Activated CD4-positive, alpha-beta T cell treated with anti-CD3 and anti-CD28 coated beads for 36 hours (primary cell): ENCODE data around the gene ESPNL. TPM values are rescaled to one million over a fixed set of nuclear protein-coding genes. Genes with fewer than 3 reads are reported as not detected.

Source experiments
- ATAC-seq: fragments of 200-7000 bp; cut with Tn5 transposase; one replicate; pipeline ENCODE4 v1.10.0; 2021; ENCODE audit warnings: mild to moderate bottlenecking, moderate library complexity
- CTCF ChIA-PET: fragments of 350-600 bp; sonication (Branson Sonifier 250); formaldehyde crosslinking; loops from one replicate; lab custom pipeline; 2021; ENCODE audit warnings: antibody characterized with exemption; lab: Charles Lee
- POLR2A ChIA-PET: fragments of 350-600 bp; sonication (Branson Sonifier 250); formaldehyde crosslinking; loops from one replicate; lab custom pipeline; 2021; ENCODE audit warnings: antibody characterized with exemption, inconsistent platforms; lab: Charles Lee
- DNase-seq: peaks from one replicate; pipeline ENCODE4 v3.0.0-alpha.2; 2020
- H3K27ac Mint-ChIP-seq: one replicate; pipeline ENCODE4 v1.8.0; 2021; ENCODE audit warnings: mixed read lengths
- H3K27me3 Mint-ChIP-seq: one replicate; pipeline ENCODE4 v1.8.0; 2021; ENCODE audit warnings: mixed read lengths
- H3K36me3 Mint-ChIP-seq: one replicate; pipeline ENCODE4 v1.8.0; 2021; ENCODE audit warnings: low read depth, mixed read lengths
- H3K4me1 Mint-ChIP-seq: one replicate; pipeline ENCODE4 v1.8.0; 2021; ENCODE audit warnings: mixed read lengths
- H3K4me3 Mint-ChIP-seq: one replicate; pipeline ENCODE4 v1.8.0; 2021; ENCODE audit warnings: mild to moderate bottlenecking, moderate library complexity, mixed read lengths
- H3K9me3 Mint-ChIP-seq: one replicate; pipeline ENCODE4 v1.8.0; 2021; ENCODE audit warnings: low read depth, mixed read lengths
- intact Hi-C, 2 experiments: fragments of 100-400 bp; cut with DNase I in 1 of 2; cut with micrococcal nuclease in 1 of 2; formaldehyde crosslinking; loops; one replicate each; pipeline versions ENCODE4 v1.14.2 to v1.15.1; 2022 to 2024; cut with DNase I, micrococcal nuclease
- total RNA-seq, 2 experiments: library from RNA; stranded (reverse); gene quantifications; one replicate each; pipeline ENCODE4 v1.2.3, GENCODE V29; 2021

Gene ESPNL
- total RNA-seq, 2 experiments from 2014 or later = 0.16 to 0.21 TPM

GRCh38 chr2:238079874-238080327, 20.2 kb upstream of the ESPNL start:
- no peak overlapping the region for H3K27ac Mint-ChIP-seq
- ATAC-seq = no peak
- peaks cover 76% of the 10 kb centered on the region for H3K36me3 Mint-ChIP-seq
- ChIA-PET POLR2A (no interaction called here), CTCF (no interaction called here)
- intact Hi-C loops = no loop called here
- no peaks in the 10 kb centered on the region for H3K4me1 Mint-ChIP-seq
- no peaks in the 10 kb centered on the region for H3K9me3 Mint-ChIP-seq
- no peaks in the 10 kb centered on the region for H3K27me3 Mint-ChIP-seq
- no peak overlapping the region for H3K4me3 Mint-ChIP-seq
- DNase-seq = no peak

- Mint-ChIP-seq H3K4me3 (no peak overlapping the region), H3K27me3 (no peaks in the 10 kb centered on the region), H3K36me3 (peaks cover 75% of the 10 kb centered on the region), H3K4me1 (no peaks in the 10 kb centered on the region), H3K27ac (no peak overlapping the region), H3K9me3 (no peaks in the 10 kb centered on the region)
- CTCF ChIA-PET = interaction anchor here (0.6 kb wide), 1 partner anchor 80 kb away, joined by 4 read pairs; no protein-coding TSS in a partner anchor
- POLR2A ChIA-PET = no interaction called here
- intact Hi-C loops = no loop called here
- DNase-seq = no peak
- no peak for ATAC-seq
These were observed 19.6 kb upstream of the ESPNL start for GRCh38 chr2:238080518-238080917.

DNA sequence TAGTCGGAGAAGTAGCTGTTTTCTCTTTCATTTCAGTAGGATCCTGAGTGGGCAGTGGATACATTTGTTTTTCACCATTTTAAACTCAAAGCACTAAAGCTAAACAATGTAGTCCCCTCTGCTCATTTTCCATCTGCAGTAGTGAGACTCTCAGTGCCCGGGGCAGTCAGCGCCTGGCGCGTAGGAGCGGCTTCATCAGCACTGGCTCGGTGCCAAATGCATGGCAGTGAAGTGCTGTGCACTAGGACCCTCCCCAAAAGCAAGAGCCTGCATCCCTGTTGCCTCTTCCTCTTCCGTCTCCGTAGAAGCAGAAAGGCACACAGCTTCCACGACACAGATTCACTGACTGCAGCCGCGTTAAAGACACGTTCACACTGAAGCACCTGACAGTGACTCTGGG, 19.0 kb upstream of the ESPNL start:
- ChIA-PET POLR2A (no interaction called here), CTCF (no interaction called here)
- Mint-ChIP-seq H3K9me3 (no peaks in the 10 kb centered on the region), H3K4me3 (no peak overlapping the region), H3K36me3 (peaks cover 76% of the 10 kb centered on the region), H3K27ac (no peak overlapping the region), H3K4me1 (no peaks in the 10 kb centered on the region), H3K27me3 (no peaks in the 10 kb centered on the region)
- intact Hi-C loops = no loop called here
- no peak for ATAC-seq
- no peak for DNase-seq

DNA sequence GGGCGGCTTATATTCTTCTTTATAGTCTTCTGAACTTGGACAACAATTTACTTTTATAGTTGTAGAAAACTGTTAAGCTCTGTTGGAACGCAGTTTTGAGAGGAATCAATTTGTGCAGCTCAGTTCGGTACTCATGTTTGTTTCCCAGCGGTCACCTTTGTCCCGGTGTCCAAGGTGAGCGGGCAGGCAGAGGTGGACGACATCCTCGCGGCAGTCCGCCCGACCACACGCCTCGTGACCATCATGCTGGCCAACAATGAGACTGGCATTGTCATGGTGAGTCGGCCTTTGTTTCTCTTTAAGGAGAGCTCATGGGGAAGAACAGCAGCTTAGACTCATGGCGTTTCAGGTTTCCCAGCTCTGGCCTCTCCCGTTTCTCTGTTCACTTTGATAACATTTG, 18.6 kb upstream of the ESPNL start:
- Mint-ChIP-seq H3K36me3 (peaks cover 74% of the 10 kb centered on the region), H3K4me1 (no peaks in the 10 kb centered on the region), H3K27ac (no peak overlapping the region), H3K27me3 (no peaks in the 10 kb centered on the region), H3K4me3 (no peak overlapping the region), H3K9me3 (no peaks in the 10 kb centered on the region)
- ChIA-PET CTCF (no interaction called here), POLR2A (no interaction called here)
- ATAC-seq (no peak), DNase-seq (no peak)
- intact Hi-C loops = no loop called here

DNA sequence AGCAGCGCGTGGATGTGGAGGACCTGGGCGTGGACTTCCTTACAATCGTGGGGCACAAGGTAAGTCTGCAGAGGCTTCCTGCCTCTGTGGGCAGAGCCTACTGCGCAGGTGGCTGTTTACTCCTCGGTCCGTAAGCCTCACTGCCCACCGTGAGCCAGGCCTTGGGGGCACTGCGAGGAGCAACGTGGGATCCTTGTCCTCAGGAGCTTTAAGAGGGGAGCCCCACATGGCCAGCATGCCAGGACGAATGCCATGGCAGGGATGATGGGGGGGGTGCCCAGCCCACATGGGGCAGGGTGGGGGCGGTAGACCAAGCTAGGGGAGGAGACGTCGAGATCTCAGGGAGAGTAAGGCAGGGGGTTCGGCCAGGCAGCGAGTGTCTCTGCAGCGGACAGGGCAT, 18.0 kb upstream of the ESPNL start:
- intact Hi-C loops = no loop called here
- Mint-ChIP-seq H3K9me3 (no peaks in the 10 kb centered on the region), H3K36me3 (peaks cover 74% of the 10 kb centered on the region), H3K27me3 (no peaks in the 10 kb centered on the region), H3K4me1 (no peaks in the 10 kb centered on the region), H3K4me3 (no peak overlapping the region), H3K27ac (no peak overlapping the region)
- CTCF ChIA-PET = no interaction called here
- POLR2A ChIA-PET = no interaction called here
- DNase-seq (no peak), ATAC-seq (no peak)

DNA sequence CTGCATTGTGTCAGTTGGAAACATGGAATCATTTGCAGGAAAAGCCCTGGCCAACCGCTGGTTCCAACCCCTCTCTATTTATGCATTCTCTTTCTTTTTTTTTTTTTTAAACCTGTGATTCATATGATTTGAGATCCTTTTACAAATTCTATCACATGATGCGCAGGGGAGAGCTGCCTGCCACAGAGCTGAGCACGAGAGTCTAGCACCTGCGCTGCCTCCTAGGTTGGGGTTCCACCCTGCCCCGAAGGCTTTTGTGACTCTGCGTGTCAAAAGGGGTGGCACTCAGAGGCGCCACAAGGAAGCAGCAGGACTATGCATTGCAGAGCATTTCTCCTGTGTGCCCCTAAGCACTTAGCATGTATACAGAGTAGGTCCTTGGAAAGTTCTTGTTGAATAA, 17.3 kb upstream of the ESPNL start:
- no peak for ATAC-seq
- Mint-ChIP-seq H3K27me3 (no peaks in the 10 kb centered on the region), H3K9me3 (no peaks in the 10 kb centered on the region), H3K36me3 (peaks cover 74% of the 10 kb centered on the region), H3K27ac (no peak overlapping the region), H3K4me1 (no peaks in the 10 kb centered on the region), H3K4me3 (no peak overlapping the region)
- POLR2A ChIA-PET = no interaction called here
- intact Hi-C loops = no loop called here
- no peak for DNase-seq
- CTCF ChIA-PET = no interaction called here

- intact Hi-C loops = no loop called here
- H3K9me3 Mint-ChIP-seq = no peaks in the 10 kb centered on the region
- no peaks in the 10 kb centered on the region for H3K27me3 Mint-ChIP-seq
- no peaks in the 10 kb centered on the region for H3K4me1 Mint-ChIP-seq
- no peak overlapping the region for H3K4me3 Mint-ChIP-seq
- DNase-seq (no peak), ATAC-seq (no peak)
- H3K27ac Mint-ChIP-seq = no peak overlapping the region
- ChIA-PET POLR2A (no interaction called here), CTCF (no interaction called here)
- peaks cover 74% of the 10 kb centered on the region for H3K36me3 Mint-ChIP-seq
These were observed 16.2 kb upstream of the ESPNL start for GRCh38 chr2:238083919-238084318.

DNA sequence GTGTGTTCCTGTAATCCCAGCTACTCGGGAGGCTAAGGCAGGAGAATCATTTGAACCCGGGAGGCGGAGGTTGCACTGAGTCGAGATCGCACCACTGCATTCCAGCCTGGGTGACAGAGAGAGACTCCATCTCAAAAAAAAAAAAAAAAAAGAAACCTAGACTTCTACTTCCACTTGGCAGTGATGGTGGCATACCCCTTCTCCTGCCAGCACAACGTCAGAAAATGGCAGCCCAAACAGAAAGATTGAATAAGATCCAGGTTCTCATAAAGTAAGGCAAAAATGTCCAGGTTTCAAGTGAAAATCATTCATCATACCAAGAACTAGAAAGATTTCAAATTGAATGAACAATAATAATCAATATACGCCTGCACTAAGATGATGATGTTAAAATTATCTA, 15.4 kb upstream of the ESPNL start:
- H3K36me3 Mint-ChIP-seq = peaks cover 72% of the 10 kb centered on the region
- ChIA-PET CTCF (no interaction called here), POLR2A (no interaction called here)
- no peak for ATAC-seq
- no peak overlapping the region for H3K4me3 Mint-ChIP-seq
- H3K9me3 Mint-ChIP-seq = no peaks in the 10 kb centered on the region
- H3K27ac Mint-ChIP-seq = peak overlapping the region; percentile 74
- DNase-seq = no peak
- H3K4me1 Mint-ChIP-seq = no peaks in the 10 kb centered on the region
- intact Hi-C loops = no loop called here
- no peaks in the 10 kb centered on the region for H3K27me3 Mint-ChIP-seq

DNA sequence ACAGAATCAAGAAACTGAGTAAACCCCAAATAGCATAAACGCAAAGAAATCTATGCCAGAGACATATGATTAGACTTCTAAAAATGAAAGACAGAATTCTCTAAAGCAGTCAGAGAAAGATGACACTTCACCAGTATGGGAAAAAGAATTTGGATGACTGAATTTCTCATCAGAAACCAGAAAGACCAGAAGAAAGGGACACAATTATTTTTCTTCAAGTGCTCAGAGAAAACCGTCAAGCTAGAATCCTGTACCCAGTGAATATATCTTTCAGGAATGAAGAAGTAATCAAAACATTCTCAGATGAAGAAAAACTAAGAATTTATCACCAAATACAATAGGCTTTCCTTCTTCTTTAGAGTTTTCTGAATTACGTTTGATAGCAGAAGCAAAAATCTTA, 14.2 kb upstream of the ESPNL start:
- DNase-seq = no peak
- no peak overlapping the region for H3K4me3 Mint-ChIP-seq
- peaks cover 67% of the 10 kb centered on the region for H3K36me3 Mint-ChIP-seq
- ATAC-seq = no peak
- POLR2A ChIA-PET = interaction anchor here (0.7 kb wide), 1 partner anchor 490 kb away, joined by 3 read pairs; no protein-coding TSS in a partner anchor
- intact Hi-C loops = no loop called here
- no peaks in the 10 kb centered on the region for H3K4me1 Mint-ChIP-seq
- CTCF ChIA-PET = interaction anchor here (0.9 kb wide), 1 partner anchor 46 kb away, joined by 3 read pairs; no protein-coding TSS in a partner anchor
- H3K9me3 Mint-ChIP-seq = no peaks in the 10 kb centered on the region
- no peak overlapping the region for H3K27ac Mint-ChIP-seq
- H3K27me3 Mint-ChIP-seq = no peaks in the 10 kb centered on the region

DNA sequence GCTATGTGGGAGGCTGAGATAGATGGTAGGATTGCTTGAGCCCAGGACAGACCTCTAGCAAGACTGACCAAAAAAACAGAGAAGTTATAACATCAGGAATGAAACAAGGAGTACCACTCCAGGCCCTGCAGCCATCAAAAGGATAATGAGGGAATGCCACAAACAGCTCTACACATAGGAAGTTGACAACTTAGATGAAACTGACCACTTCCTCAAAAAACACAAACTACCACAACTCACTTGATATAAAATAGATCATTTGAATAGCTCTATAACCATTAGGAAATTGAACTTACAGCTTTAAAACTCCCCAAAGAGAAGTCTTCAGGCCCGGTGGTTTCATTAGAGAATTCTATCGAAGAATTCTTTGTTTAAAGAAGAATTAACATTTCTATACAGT, 12.9 kb upstream of the ESPNL start:
- H3K9me3 Mint-ChIP-seq = no peaks in the 10 kb centered on the region
- ChIA-PET CTCF (interaction anchor here (1.2 kb wide), 1 partner anchor 12 kb away, joined by 6 read pairs; no protein-coding TSS in a partner anchor), POLR2A (no interaction called here)
- H3K27ac Mint-ChIP-seq = no peak overlapping the region
- ATAC-seq = no peak
- no peak overlapping the region for H3K4me3 Mint-ChIP-seq
- no peaks in the 10 kb centered on the region for H3K27me3 Mint-ChIP-seq
- H3K4me1 Mint-ChIP-seq = no peaks in the 10 kb centered on the region
- peaks cover 55% of the 10 kb centered on the region for H3K36me3 Mint-ChIP-seq
- DNase-seq = no peak
- intact Hi-C loops = no loop called here

DNA sequence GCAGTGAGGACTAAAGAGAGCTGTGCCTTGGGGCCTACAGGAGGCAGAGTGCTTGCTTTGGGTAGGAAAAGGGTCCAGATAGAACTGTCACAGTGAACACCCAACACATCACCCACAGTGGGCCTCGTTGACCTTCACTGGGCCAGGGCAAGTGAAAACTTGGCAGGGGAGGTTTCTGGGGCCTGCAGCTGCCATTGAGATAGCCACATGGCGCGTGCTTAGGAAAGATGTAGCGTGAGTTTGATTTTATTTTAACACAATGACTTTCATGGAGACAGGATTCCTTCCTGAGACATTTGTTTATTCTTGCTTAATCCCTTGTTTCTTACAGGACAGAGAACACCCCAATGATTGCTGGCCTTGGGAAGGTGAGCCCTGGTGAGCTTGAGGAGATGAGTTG, 9.3 kb upstream of the ESPNL start:
- ATAC-seq (no peak), DNase-seq (no peak)
- POLR2A ChIA-PET = interaction anchor here (0.6 kb wide), 1 partner anchor 21 kb away, joined by 3 read pairs; no protein-coding TSS in a partner anchor
- Mint-ChIP-seq H3K27ac (no peak overlapping the region), H3K4me3 (no peak overlapping the region), H3K9me3 (no peaks in the 10 kb centered on the region), H3K27me3 (no peaks in the 10 kb centered on the region), H3K4me1 (no peaks in the 10 kb centered on the region), H3K36me3 (peaks cover 37% of the 10 kb centered on the region)
- CTCF ChIA-PET = interaction anchor here (0.6 kb wide), 1 partner anchor 137 kb away, joined by 3 read pairs; no protein-coding TSS in a partner anchor
- intact Hi-C loops = no loop called here

DNA sequence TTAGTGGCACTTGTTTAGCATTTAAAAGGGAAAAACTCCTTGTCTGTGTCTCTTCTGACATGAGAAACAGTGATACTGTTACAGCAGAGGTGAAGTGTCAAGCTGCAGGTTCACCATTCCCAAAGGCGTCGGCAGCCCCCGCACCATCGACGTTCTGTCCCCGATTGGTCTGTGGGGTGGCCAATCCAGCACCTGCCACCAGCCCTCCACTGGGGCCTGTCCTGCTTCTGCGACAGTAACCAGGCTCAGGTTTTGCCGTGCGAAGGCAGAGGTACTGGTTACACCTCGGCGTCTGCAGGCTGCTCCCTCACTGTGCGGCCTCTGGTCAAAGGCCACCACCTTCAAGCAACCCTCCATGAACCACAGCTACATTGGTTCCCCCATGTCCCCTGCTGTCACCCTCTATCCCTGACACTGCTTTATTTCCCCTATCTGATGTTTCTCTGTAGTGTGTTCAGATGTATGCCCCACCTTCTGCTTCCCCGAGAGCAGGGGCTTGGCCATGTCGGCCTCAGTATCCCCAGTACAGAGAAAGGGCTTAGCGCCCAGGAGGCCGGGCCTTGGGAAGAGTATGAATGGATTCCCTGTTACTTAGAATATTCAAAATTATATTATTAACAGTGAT, 8.6 kb upstream of the ESPNL start:
- intact Hi-C loops = no loop called here
- H3K27me3 Mint-ChIP-seq = no peaks in the 10 kb centered on the region
- DNase-seq = no peak
- no peak overlapping the region for H3K27ac Mint-ChIP-seq
- no peak for ATAC-seq
- POLR2A ChIA-PET = interaction anchor here (0.6 kb wide), 1 partner anchor 22 kb away, joined by 3 read pairs; no protein-coding TSS in a partner anchor
- CTCF ChIA-PET = no interaction called here
- no peaks in the 10 kb centered on the region for H3K4me1 Mint-ChIP-seq
- no peak overlapping the region for H3K4me3 Mint-ChIP-seq
- no peaks in the 10 kb centered on the region for H3K9me3 Mint-ChIP-seq
- peaks cover 35% of the 10 kb centered on the region for H3K36me3 Mint-ChIP-seq
